Activated CD8-positive, alpha-beta memory T cell treated with anti-CD3 and anti-CD28 coated beads, Interleukin-2, amount 10 ng/mL, durations not matched to agents 7 days and 5 days (primary cell): ENCODE data around the gene BPIFB2. TPM values are rescaled to one million over a fixed set of nuclear protein-coding genes. Genes with fewer than 3 reads are reported as not detected.

Experiments used
- ATAC-seq: fragments of 150-1000 bp; cut with Tn5 transposase; one replicate; pipeline ENCODE4 v1.10.0; 2021; ENCODE audit warnings: moderate library complexity
- CTCF ChIA-PET: fragments of 350-600 bp; sonication (Branson Sonifier 250); formaldehyde crosslinking; loops from one replicate; lab custom pipeline; 2021; ENCODE audit warnings: antibody characterized with exemption; lab: Charles Lee
- DNase-seq: peaks from one replicate; pipeline ENCODE4 v3.0.0-alpha.2; 2020
- H3K27ac Mint-ChIP-seq: one replicate; pipeline ENCODE4 v1.8.0; 2021; ENCODE audit warnings: mild to moderate bottlenecking, mixed read lengths
- H3K27me3 Mint-ChIP-seq: one replicate; pipeline ENCODE4 v1.8.0; 2021; ENCODE audit warnings: mixed read lengths
- H3K36me3 Mint-ChIP-seq: one replicate; pipeline ENCODE4 v1.8.0; 2021; ENCODE audit warnings: mild to moderate bottlenecking, mixed read lengths
- H3K4me1 Mint-ChIP-seq: one replicate; pipeline ENCODE4 v1.8.0; 2021; ENCODE audit warnings: mixed read lengths
- H3K4me3 Mint-ChIP-seq: one replicate; pipeline ENCODE4 v1.8.0; 2021; ENCODE audit warnings: mild to moderate bottlenecking, moderate library complexity, mixed read lengths
- H3K9me3 Mint-ChIP-seq: one replicate; pipeline ENCODE4 v1.8.0; 2022; ENCODE audit warnings: low read depth, mixed read lengths
- total RNA-seq, 2 experiments: library from RNA; stranded (reverse); gene quantifications; one replicate each; pipeline ENCODE4 v1.2.3, GENCODE V29; 2021

BPIFB2 gene
- total RNA-seq, 2 experiments from 2014 or later: not detected

- no peak overlapping the region for H3K27ac Mint-ChIP-seq
- H3K9me3 Mint-ChIP-seq: peaks cover 4% of the 10 kb centered on the region
- H3K36me3 Mint-ChIP-seq: no peaks in the 10 kb centered on the region
- peaks cover 5% of the 10 kb centered on the region for H3K4me1 Mint-ChIP-seq
- CTCF ChIA-PET: interaction anchor here (0.9 kb wide), 1 partner anchor 28 kb away, joined by 4 read pairs; no protein-coding TSS in a partner anchor
- no peaks in the 10 kb centered on the region for H3K27me3 Mint-ChIP-seq
- ATAC-seq (no peak), DNase-seq (no peak)
- no peak overlapping the region for H3K4me3 Mint-ChIP-seq
Measured at GRCh38 chr20:32993496-32994050, 13.9 kb upstream of the BPIFB2 start.

GRCh38 chr20:32995802-32996201 is 11.7 kb upstream of the BPIFB2 start:
- no peak overlapping the region for H3K27ac Mint-ChIP-seq
- H3K4me3 Mint-ChIP-seq: no peak overlapping the region
- DNase-seq (no peak), ATAC-seq (no peak)
- H3K4me1 Mint-ChIP-seq: peaks cover 5% of the 10 kb centered on the region
- no peaks in the 10 kb centered on the region for H3K27me3 Mint-ChIP-seq
- peaks cover 4% of the 10 kb centered on the region for H3K9me3 Mint-ChIP-seq
- CTCF ChIA-PET: interaction anchor here (0.9 to 2.5 kb wide), 3 partner anchors 9 to 94 kb away, joined by 3 to 9 read pairs (median 8); no protein-coding TSS in a partner anchor
- no peaks in the 10 kb centered on the region for H3K36me3 Mint-ChIP-seq

- no peak for DNase-seq
- CTCF ChIA-PET: no interaction called here
- Mint-ChIP-seq H3K9me3 (peaks cover 4% of the 10 kb centered on the region), H3K36me3 (no peaks in the 10 kb centered on the region), H3K27me3 (no peaks in the 10 kb centered on the region), H3K4me3 (no peak overlapping the region), H3K4me1 (peaks cover 5% of the 10 kb centered on the region), H3K27ac (no peak overlapping the region)
- no peak for ATAC-seq
Measured at GRCh38 chr20:32997431-32997830, 10.1 kb upstream of the BPIFB2 start.

GRCh38 chr20:32999603-33000250 is 7.8 kb upstream of the BPIFB2 start:
- Mint-ChIP-seq H3K9me3 (peaks cover 4% of the 10 kb centered on the region), H3K36me3 (no peaks in the 10 kb centered on the region), H3K27me3 (no peaks in the 10 kb centered on the region), H3K4me3 (no peak overlapping the region), H3K4me1 (peaks cover 5% of the 10 kb centered on the region), H3K27ac (no peak overlapping the region)
- DNase-seq: no peak
- no peak for ATAC-seq
- CTCF ChIA-PET: interaction anchor here (0.9 to 1.8 kb wide), 3 partner anchors 18 to 98 kb away, joined by 3 to 5 read pairs (median 3); no protein-coding TSS in a partner anchor

- ATAC-seq (no peak), DNase-seq (no peak)
- H3K27me3 Mint-ChIP-seq: no peaks in the 10 kb centered on the region
- H3K9me3 Mint-ChIP-seq: no peaks in the 10 kb centered on the region
- CTCF ChIA-PET: interaction anchor here (0.5 kb wide), 1 partner anchor 96 kb away, joined by 4 read pairs; no protein-coding TSS in a partner anchor
- H3K4me3 Mint-ChIP-seq: no peak overlapping the region
- no peaks in the 10 kb centered on the region for H3K36me3 Mint-ChIP-seq
- peaks cover 7% of the 10 kb centered on the region for H3K4me1 Mint-ChIP-seq
- H3K27ac Mint-ChIP-seq: no peak overlapping the region
Measured at GRCh38 chr20:33000802-33001466, 6.6 kb upstream of the BPIFB2 start.

- H3K36me3 Mint-ChIP-seq: no peaks in the 10 kb centered on the region
- CTCF ChIA-PET: interaction anchor here (3.1 kb wide), 1 partner anchor 100 kb away, joined by 32 read pairs; no protein-coding TSS in a partner anchor
- ATAC-seq (no peak), DNase-seq (no peak)
- H3K9me3 Mint-ChIP-seq: no peaks in the 10 kb centered on the region
- H3K4me3 Mint-ChIP-seq: no peak overlapping the region
- no peaks in the 10 kb centered on the region for H3K27me3 Mint-ChIP-seq
- H3K27ac Mint-ChIP-seq: no peak overlapping the region
- H3K4me1 Mint-ChIP-seq: peaks cover 6% of the 10 kb centered on the region
Measured at GRCh38 chr20:33002087-33002808, 5.3 kb upstream of the BPIFB2 start.

GRCh38 chr20:33004141-33004751 is 3.3 kb upstream of the BPIFB2 start, which contains the start of gene SUN5:
Gene SUN5, minus strand, starts transcription at chr20:33004433. Its CDS starts 93 bp downstream, at chr20:33004340.
- Mint-ChIP-seq H3K9me3 (no peaks in the 10 kb centered on the region), H3K27me3 (no peaks in the 10 kb centered on the region), H3K36me3 (no peaks in the 10 kb centered on the region), H3K4me3 (no peak within 1 kb of the TSS), H3K27ac (no peak within 1 kb of the TSS), H3K4me1 (peaks cover 3% of the 10 kb centered on the region)
- CTCF ChIA-PET: interaction anchor here (0.9 to 3.2 kb wide), 16 partner anchors 8 to 108 kb away, joined by 3 to 32 read pairs (median 4); no protein-coding TSS in a partner anchor
- no peak for ATAC-seq
- DNase-seq: no peak

GRCh38 chr20:33005132-33005566 is 2.4 kb upstream of the BPIFB2 start:
- ATAC-seq (no peak), DNase-seq (no peak)
- Mint-ChIP-seq H3K27ac (no peak overlapping the region), H3K27me3 (no peaks in the 10 kb centered on the region), H3K9me3 (no peaks in the 10 kb centered on the region), H3K4me1 (peaks cover 3% of the 10 kb centered on the region), H3K4me3 (no peak overlapping the region), H3K36me3 (no peaks in the 10 kb centered on the region)
- CTCF ChIA-PET: interaction anchor here (1.0 to 3.2 kb wide), 14 partner anchors 9 to 109 kb away, joined by 3 to 32 read pairs (median 4); no protein-coding TSS in a partner anchor

GRCh38 chr20:33005908-33006775 is 1.4 kb upstream of the BPIFB2 start:
- CTCF ChIA-PET: interaction anchor here (1.4 to 3.2 kb wide), 4 partner anchors 39 to 110 kb away, joined by 4 to 25 read pairs (median 4); no protein-coding TSS in a partner anchor
- no peaks in the 10 kb centered on the region for H3K36me3 Mint-ChIP-seq
- DNase-seq (no peak), ATAC-seq (no peak)
- H3K27ac Mint-ChIP-seq: no peak overlapping the region
- H3K9me3 Mint-ChIP-seq: no peaks in the 10 kb centered on the region
- no peak overlapping the region for H3K4me3 Mint-ChIP-seq
- H3K27me3 Mint-ChIP-seq: no peaks in the 10 kb centered on the region
- peaks cover 3% of the 10 kb centered on the region for H3K4me1 Mint-ChIP-seq

- H3K36me3 Mint-ChIP-seq: no peaks in the 10 kb centered on the region
Measured at GRCh38 chr20:33006776-33007375, 628 bp upstream of the BPIFB2 start.

GRCh38 chr20:33008336-33009213 is 1.1 kb downstream of the BPIFB2 start:
- Mint-ChIP-seq H3K27ac (no peak overlapping the region), H3K4me3 (no peak overlapping the region), H3K36me3 (no peaks in the 10 kb centered on the region), H3K4me1 (peaks cover 3% of the 10 kb centered on the region), H3K27me3 (no peaks in the 10 kb centered on the region), H3K9me3 (no peaks in the 10 kb centered on the region)
- DNase-seq (no peak), ATAC-seq (no peak)
- CTCF ChIA-PET: interaction anchor here (1.1 kb wide), 1 partner anchor 106 kb away, joined by 3 read pairs; no protein-coding TSS in a partner anchor

More at GRCh38 chr20:33006776-33007375, 628 bp upstream of the BPIFB2 start:
- Mint-ChIP-seq H3K27ac (no peak overlapping the region), H3K4me3 (no peak overlapping the region), H3K9me3 (no peaks in the 10 kb centered on the region), H3K4me1 (peaks cover 3% of the 10 kb centered on the region), H3K27me3 (no peaks in the 10 kb centered on the region)
- CTCF ChIA-PET: interaction anchor here (0.8 kb wide), 1 partner anchor 10 kb away, joined by 3 read pairs; no protein-coding TSS in a partner anchor
- DNase-seq (no peak), ATAC-seq (no peak)
